ENCODE results near the gene CAPS. TPM values are rescaled to one million over a fixed set of nuclear protein-coding genes. Genes with fewer than 3 reads are reported as not detected.
"Not testable (repeated sequence)": the region's sequence is repeated elsewhere in the genome, so short reads cannot be mapped to it uniquely, and the experiment has no call there.

Gene CAPS
- total RNA-seq = 5.3 TPM

DNA sequence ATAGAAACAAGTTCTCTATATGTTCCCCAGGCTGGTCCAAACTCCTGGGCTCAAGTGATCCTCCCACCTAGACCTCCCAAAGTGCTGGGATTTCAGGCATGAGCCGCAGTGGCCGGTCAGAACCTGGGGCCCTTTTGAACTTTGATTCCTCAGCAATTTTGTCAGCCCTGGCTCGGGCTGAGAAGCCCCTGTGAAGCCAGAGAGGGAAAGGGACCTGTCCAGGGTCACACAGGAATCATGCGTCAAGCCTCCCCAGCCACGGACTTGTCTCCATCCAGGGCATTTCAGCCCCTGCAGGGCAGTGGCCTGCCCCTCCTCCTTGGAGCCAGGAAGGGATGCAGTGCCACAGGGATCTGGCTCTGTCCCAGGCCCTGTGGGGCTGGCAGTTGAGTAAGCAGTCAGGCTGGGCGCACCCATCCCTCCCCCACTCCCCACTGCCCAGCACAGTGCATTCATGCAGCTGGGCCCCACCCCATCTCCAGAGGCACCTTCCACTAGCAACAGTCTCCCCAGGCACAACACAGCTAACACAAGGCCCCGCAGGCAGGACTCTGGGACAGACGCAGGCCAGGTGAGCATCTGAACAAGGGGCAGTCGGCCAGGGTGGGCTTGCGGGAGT is at the start of gene CAPS:
CAPS (plus strand) TSS at position 516 of the 619 bp plus-strand sequence. CDS start 153 bp downstream, outside the sequence.
- DNase-seq = no peak

DNA sequence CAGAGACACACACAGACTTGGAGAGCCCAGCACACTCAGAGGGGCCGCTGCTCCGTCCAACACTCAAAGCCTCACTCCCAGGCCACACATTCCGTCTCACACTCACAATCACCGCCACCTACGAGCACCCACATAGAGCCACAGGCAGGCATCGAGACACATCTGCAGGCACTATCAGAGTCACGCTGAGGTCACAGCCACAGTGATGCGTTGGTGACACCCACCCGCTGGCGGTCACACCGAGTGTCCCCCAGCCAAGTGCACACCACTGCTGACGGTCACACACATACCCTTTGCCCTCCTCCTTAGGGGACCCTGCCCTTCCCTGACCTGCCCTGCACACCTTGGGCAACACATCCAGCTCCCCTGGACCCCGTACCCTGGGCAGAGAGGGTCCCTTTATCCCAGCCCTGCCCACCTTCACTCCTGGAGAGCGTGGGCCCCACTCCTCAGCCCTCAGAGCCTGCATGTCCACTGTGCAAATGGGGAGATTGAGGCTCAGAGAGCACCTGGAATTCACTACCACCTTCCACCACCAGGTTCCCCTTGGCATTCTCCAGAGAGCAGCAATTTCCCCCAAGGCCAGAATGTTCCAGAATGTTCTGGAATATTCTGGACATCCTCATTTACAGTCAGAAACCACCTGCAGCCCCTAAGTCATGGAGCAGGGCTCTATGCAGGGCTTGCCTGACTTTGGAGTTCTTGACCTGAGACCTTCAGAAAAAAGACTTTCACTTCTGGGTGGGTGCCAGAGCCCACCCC is 49.1 kb upstream of the CAPS start:
- no peak for DNase-seq

DNA sequence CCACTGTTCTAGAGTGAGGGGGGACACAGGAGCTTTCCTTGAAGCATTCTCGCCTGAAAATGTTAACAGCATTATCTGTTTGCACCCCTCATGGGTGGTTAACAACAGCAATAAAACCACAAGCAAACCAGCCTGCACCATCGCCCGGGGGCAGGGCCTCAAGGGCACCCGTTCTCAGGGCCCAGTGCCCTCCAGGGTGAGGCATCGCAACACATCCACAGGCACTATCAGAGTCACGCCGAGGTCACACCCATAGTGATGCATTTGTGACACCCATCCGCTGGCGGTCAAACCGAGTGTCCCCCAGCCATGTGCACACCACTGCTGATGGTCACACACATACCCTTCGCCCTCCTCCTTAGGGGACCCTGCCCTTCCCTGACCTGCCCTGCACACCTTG is 48.3 kb upstream of the CAPS start:
- DNase-seq = no peak

DNA sequence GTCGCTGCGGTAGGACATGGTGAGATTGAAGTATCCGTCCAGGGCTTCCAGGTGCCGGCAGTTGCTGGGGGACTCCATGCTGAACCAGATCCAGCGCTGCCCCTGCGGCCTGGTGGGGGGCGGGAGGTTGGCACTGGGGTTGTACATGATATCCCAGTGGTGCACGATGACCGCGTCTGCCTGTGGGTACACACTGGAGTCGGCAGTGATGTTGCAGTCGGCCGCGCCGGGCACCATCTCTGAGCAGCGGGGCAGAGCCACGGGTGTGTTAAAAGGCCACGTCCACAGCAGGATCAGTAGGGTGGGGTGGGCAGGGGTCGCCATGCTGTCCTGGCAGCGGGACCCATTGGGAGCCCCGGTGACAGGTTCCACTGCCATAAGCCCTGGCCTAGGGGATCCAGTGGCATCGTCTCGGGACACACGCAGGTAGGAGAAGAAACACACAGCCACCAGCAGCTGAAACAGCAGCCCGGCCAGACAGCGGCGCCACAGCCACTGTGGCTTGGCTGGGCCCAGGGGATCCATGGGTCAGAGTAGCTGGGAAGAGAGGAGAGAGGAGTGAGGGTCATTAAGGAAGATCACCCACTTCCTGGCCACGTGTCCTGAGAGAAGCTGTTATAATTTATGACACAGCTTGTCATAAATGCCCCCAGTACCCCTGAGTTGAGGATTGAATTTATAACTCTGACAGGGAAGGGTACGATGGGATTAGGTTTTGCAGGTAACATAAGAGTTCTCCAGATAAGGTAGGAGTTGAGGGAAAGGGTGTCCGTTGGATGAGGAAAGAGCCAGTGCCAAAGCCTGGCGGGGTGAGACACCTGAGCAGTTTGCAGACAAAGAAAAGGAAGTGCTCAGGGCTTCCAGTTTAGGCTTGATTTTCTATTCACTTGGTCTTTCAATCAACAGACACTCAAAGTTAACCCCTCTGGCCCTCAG is 46.6 kb upstream of the CAPS start:
- no peak for DNase-seq

DNA sequence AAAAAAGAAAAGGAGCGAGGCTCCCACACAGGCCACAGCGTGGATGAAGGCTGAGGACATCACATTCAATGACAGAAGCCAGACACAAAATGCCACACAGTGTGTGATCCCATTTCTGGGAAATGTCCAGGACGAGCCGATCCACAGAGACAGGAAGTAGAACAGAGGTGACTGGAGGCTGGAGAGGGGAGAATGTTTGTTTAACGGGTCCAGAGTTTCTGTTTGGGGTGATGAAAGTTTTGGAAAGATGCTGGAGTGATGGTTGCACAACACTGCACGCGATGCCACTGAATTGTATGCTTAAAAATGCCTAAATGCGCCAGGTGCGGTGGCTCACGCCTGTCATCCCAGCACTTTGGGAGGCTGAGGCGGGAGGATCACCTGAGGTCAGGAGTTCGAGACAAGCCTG is 43.1 kb upstream of the CAPS start:
- no peak for DNase-seq

DNA sequence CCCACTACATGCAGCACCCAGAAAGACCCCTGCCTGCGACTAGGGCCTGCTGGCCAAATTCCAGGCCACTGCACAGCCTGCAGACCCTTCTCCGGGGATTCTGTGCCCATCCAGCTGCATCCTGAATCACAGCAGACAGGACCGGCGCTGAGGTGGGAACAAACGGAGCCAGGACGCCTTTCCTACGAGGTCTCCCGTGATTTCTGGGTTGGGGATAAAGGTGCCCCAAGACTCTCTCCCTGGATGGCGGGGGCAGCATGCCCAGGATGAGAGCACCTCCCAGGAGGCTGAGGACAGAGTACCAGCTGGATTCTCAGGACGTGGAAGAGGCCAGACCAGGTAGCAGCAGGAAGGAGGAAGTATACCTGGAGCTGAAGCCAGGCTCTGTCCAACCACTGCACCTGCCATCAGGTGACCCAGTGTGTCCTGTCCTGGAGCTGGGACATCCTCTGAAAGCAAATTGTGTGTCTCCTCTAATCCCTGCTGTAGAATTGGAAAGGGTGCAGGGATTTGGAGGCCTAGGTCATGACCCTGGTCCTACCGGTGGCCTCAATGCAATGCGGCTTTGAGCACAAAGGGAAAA is 40.3 kb upstream of the CAPS start:
- no peak for DNase-seq

DNA sequence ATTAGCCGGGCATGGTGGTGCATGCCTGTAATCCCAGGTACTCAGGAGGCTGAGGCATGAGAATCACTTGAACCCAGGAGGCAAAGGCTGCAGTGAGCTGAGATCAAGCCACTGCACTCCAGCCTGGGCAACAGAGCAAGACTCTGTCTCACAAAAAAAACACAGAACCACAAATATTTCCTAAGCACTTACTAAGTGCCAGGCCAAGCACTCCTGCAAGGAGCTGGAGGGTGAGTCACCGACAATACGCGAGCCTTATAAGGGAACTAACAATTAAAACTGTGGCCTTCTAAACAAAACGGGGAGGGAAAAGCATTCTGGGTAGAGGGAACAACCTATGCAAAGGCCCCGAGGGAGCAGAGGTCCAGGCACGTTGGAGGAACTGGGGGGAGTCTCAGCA is 39.6 kb upstream of the CAPS start:
- DNase-seq = not testable (repeated sequence)

DNA sequence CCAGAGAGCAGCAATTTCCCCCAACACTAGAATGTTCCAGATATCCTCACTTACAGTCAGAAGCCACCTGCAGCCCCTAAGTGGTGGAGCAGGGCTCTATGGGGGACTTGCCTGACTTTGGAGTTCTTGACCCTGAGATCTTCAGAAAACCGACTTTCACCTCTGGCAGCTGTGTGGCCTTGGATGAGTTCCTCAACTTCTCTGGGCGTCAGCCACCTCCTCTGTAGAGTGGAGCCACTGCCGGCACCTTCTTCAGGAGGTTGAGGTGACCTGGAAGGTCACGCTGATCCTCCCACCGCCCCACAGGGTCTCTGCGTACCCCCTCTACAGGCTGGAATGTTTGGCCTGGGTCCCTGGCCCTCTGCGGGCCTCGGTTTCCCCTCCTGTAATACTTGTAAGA is 36.6 kb upstream of the CAPS start:
- DNase-seq = no peak

DNA sequence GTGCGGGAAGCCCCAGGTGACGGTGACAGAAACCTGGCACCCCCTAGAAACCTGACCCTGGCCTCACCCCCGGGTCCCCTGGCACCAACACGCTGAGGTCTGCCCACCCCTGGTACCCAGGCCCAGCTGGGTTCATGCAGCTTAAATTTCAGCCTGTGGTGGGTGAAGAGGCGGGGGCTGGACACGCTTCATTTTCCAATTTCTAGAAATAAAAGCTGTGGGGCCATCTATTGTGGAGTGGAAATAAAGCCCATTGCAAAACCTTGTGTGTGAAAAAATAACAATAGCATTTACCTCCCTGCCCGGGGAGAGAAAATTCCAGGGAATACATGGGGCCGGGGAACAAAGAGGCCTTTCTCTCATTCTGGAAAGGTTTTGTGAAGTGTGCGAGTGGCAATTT is 36.2 kb upstream of the CAPS start:
- DNase-seq = no peak

DNA sequence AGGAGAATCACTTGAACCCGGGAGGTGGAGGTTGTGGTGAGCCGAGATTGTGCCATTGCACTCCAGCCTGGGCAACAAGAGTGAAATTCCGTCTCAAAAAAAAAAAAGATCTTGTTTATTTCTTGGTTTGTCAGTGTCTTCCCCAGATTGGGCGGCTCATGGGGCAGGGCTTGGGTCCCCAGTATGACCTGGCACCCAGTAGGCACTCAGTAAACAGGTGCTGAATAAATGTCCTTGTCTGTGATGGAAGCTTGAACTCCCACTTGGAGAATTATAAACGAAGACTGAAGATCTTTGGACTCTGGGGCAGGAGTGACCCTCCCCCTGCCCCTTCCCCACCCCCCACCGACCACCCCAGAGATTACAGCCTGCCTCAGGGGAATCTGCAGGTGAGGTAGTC is 33.9 kb upstream of the CAPS start:
- DNase-seq = no peak

DNA sequence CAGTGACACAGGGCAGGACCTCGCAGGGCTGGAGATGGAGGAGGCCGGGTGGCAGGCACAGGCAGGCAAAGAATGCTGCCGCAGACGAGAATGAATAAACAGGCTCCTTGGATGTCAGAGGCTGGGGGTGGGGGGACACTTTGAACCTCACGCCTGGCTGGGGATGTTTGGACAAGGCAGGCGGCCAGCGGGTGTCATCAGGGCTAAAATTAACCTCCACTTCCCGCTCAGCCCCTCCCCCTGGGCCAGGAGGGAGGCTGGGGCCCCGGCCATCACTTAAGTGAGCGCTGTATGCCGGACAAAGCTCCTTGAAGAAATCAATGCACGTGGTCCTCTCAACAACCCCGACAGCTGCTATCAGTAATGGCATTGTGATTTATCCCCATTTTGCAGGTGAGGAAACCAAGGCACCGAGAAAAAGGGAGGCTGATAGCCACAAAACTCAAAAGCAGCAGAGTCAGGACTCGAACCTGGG is 33.4 kb upstream of the CAPS start:
- DNase-seq = no peak

DNA sequence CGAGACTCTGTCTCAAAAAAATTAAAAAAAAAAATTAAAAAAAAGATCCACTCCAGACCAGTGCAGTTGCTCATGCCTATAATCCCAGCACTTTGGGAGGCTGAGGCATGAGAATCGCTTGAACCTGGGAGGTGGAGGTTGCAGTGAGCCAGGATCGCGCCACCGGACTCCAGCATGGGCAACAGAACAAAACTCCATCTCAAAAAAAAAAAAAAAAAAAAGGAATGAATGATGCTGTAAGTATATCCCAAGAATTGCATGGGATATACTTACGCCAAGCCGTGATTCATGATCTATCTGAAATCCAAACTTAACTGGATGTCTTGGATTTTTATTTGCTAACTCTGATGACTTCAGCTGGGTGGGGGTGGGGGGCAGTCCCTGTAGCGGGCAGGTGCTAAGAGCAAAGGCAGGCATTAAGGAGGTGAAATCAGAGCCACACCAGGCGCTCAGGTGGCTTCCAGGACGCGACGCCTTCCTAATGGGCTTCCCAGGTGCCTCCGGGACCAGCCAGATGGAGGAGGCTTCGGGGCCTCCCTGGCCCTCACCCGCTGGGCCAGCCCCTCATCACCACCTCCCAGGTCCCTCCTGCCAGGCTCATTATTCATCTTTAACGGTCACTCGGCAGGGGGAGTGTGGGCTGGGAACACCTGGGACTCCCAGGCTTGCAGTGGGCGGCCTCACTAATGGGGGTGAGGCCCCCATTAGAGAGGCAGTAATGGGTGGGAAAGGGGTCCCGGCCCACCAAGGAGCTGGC is 32.3 kb upstream of the CAPS start:
- DNase-seq = no peak

DNA sequence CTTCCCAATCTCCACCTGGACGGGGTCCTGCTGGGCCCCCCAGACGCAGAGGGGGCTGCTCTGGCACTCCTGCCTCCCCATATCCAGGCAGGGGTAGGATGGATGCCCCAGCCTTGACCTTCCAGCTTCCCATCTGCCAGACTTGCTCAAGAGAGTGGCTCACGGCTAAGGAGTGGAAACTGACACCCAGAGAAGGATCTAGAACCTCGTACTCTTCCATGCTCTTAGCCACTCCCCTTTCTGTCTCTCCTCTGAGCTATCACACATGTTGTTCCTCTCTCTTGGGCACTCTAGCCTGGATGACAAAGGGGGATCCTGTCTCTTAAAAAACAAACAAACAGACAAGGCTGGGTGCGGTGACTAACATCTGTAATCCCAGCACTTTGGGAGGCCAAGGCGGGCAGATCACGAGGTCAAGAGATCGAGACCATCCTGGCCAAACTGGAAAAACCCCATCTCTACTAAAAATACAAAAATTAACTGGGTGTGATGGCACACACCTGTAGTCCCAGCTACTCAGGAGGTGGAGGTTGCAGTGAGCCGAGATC is 31.6 kb upstream of the CAPS start:
- DNase-seq = no peak

DNA sequence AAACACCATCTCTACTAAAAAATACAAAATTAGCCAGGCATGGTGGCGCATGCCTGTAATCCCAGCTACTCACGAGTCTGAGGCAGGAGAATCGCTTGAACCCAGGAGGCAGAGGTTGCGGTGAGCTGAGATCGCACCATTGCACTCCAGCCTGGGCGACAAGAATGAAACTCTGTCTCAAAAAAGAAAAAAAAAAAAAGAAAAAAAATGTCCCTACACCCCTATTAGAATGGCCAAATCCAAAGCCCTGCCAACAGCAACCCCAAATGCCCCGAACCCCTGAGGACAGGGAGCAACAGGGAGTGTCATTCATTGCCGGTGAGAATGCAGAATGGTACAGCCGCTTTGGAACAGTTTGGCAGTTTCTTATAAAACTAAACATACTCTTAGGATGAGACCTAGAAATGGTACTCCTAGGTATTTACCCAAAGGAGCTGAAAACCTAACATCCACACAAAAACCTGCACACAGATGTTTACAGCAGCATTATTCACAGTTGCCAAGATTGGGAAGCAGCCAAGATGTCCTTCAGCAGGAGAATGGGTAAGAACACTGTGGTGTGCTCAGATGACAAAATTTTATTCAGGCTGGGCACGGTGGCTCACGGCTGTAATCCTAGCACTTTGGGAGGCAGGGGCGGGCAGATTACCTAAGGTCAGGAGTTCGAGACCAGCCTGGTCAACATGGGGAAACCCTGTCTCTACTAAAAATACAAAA is 30.7 kb upstream of the CAPS start:
- DNase-seq = not testable (repeated sequence)

DNA sequence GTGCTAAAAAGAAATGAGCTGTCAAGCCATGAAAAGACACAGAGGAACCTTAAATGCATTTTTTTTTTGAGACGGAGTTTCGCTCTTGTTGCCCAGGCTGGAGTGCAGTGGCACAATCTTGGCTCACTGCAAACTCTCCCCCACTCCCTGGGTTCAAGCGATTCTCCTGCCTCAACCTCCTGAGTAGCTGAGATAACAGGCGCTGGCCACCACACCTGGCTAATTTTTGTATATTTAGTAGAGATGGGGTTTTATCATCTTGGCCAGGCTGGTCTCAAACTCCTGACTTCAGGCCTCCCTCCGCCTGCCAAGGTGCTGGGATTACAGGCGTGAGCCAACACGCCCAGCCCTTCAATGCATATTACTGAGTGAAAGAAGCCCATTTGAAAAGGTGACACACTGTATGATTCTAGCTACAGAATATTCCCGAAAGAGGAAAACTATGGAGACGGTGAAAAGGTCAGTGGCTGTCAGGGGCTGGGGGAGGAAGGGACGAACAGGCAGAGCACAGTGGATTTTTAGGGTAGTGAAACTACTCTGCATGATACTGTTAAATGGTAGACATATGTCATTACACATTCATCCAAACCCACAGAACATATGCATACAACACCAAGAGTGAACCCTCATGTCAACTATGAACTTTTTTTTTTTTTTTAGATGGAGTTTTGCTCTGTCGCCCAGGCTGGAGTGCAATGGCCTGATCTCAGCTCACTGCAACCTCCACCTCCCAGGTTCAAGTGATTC is 29.8 kb upstream of the CAPS start:
- not testable (repeated sequence) for DNase-seq

DNA sequence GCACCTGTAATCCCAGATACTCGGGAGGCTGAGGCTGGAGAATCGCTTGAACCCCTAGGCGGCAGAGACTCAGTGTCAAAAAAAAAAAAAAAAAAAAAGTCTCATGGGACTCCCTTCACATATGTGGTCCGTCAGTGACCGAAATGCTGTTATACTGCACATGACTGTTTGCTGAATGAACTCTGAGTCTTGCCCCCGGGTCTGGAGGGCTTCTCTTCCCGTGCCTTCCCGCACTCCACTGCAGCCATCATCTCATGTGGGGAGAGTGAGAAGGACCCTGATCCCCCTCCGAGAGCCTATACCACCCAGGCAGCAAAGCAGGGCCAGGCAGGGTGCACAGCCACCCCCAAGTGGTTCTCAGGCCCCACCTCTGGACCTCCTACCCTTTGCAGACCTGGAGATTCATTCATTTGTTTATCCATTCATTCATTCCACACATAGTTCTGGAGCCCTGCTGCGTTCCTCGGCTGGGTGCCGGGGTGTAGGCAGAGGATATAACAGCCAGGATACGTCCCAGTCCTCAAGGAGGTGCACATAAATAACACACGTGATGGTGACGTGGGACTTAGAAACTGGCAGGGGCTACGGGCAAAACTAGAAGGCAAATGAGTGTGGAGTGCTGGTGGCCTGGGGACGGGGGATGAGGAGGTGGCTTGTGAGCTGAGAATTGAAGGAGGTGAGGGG is 24.6 kb upstream of the CAPS start:
- DNase-seq = no peak

DNA sequence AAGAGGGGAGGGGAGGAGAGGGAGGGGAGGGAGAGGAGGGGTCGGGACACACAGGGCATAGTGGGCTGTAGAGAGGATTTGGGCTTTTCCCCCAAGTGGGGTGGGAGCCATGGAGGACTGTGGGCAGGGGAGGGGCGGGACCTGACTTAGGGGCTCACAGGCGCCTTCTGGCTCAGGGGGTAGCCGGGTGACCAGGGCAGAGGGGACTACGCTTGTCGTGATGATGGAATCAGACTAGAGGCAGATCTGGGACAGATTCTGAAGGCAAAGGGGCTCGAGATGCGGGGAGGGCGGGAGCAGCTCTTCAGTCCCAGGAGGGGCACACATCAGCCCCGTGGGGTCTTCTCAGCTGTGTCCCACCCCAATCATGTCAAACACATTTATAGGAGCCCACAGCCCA is 24.0 kb upstream of the CAPS start:
- DNase-seq = no peak

DNA sequence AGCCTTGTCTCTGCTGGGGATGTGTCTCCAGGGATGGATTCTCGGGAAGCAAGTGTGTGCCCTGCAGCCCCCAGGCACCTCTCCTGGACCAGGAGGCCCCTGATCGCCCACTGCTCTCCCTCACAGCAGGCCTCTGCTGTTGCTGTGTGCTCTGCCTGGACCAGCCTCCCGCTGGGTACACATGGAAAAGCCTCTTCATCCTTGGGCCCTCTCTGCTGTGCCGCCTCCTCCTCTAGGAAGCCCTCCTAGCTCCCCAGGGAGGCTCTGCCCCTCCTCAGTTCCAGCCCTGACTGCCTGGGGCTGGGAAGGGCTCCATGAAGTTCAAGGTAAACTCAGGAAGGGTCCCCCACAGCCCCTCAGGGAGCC is 22.5 kb upstream of the CAPS start:
- no peak for DNase-seq
